IMR-90 (cell line): Measurements from ENCODE around the gene LRRFIP1.

ENCODE experiments used
- CTCF ChIP-seq: conservative IDR thresholded peaks from 2 replicates; pipeline ENCODE4 v1.5.1; 2012; ENCODE audit warnings: mild to moderate bottlenecking, low read depth, low read length, improper control_type of control experiment
- FOS ChIP-seq: fragments of 150-350 bp; IDR thresholded peaks from 2 replicates; pipeline ENCODE4 v1.6.1; 2016; ENCODE audit warnings: low read depth, low read length
- MAZ ChIP-seq: IDR thresholded peaks from 2 replicates; pipeline ENCODE4 v1.6.1; 2012; ENCODE audit warnings: low read depth, mild to moderate bottlenecking, low read length, improper control_type of control experiment, moderate library complexity, borderline replicate concordance
- MXI1 ChIP-seq: IDR thresholded peaks from 2 replicates; pipeline ENCODE4 v1.6.1; 2012; ENCODE audit warnings: low read depth, mild to moderate bottlenecking, low read length, moderate library complexity, borderline replicate concordance
- POLR2A ChIP-seq: IDR thresholded peaks from 2 replicates; pipeline ENCODE4 v1.6.1; 2012; ENCODE audit warnings: mild to moderate bottlenecking, low read depth, low read length
- RCOR1 ChIP-seq: IDR thresholded peaks from 2 replicates; pipeline ENCODE4 v1.6.1; 2012; ENCODE audit warnings: mild to moderate bottlenecking, low read length, improper control_type of control experiment; ENCODE audit not compliant: insufficient replicate concordance
- SMC3 ChIP-seq: fragments of 150-350 bp; IDR thresholded peaks from 2 replicates; pipeline ENCODE4 v1.6.1; 2016; ENCODE audit warnings: low read depth, mild to moderate bottlenecking, antibody characterized with exemption, low read length, moderate library complexity
- USF2 ChIP-seq: fragments of 150-350 bp; IDR thresholded peaks from 2 replicates; pipeline ENCODE4 v1.6.1; 2017; ENCODE audit warnings: mild to moderate bottlenecking, antibody characterized with exemption, low read length, low read depth
- TF ChIP-seq, protein P1 (sequence below): fragments of 150-350 bp; IDR thresholded peaks from 2 replicates; pipeline ENCODE4 v1.6.1; 2016; ENCODE audit warnings: low read depth, mild to moderate bottlenecking, low read length, moderate library complexity, borderline replicate concordance

DNA sequence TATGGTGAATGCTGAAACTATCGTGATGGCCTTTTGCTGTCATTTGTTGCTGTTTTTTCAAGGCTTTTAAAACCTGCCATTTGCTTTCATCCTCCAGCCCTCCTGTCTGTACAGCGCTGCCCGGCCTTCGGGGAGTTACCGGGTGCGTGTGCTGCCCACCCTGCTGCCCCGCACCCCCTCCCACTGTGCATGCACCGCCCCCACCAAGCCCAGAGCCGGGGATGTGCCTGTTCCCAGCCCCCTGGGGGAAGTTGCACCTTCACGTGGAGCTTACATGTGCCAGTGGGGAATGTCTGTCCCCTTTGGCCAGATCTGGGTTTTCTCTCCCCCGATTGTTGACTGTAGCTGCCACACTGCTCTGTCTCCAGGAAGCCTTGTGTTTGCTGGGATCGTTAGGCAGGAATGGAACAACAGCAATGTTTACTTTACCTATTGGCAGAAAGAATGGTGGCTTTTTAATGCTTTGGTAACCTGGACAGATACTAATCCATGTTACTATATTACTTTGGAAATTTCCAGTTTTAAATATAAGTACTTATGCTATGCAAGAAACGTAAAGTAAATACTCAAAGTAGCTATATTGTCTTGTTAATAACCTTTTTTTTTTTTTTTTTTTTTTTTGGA is 106.4 kb downstream of the LRRFIP1 start:
- TF ChIP-seq CTCF (no peak), POLR2A (no peak), FOS (no peak), USF2 (no peak), MXI1 (no peak), RCOR1 (no peak), SMC3 (no peak), MAZ (no peak)
- TF ChIP-seq, protein P1, sequence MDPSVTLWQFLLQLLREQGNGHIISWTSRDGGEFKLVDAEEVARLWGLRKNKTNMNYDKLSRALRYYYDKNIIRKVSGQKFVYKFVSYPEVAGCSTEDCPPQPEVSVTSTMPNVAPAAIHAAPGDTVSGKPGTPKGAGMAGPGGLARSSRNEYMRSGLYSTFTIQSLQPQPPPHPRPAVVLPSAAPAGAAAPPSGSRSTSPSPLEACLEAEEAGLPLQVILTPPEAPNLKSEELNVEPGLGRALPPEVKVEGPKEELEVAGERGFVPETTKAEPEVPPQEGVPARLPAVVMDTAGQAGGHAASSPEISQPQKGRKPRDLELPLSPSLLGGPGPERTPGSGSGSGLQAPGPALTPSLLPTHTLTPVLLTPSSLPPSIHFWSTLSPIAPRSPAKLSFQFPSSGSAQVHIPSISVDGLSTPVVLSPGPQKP, result no peak
